GM21717 (cell line): ENCODE data around the gene MMP19.
"Not testable (repeated sequence)": the region's sequence is repeated elsewhere in the genome, so short reads cannot be mapped to it uniquely, and the experiment has no call there.

ENCODE experiments used
- ATAC-seq: cut with Tn5 transposase; IDR thresholded peaks from one replicate; pipeline ENCODE4 v1.9.1; 2021; ENCODE audit warnings: mild to moderate bottlenecking, moderate library complexity; ENCODE audit not compliant: unreplicated experiment

Gene MMP19

DNA sequence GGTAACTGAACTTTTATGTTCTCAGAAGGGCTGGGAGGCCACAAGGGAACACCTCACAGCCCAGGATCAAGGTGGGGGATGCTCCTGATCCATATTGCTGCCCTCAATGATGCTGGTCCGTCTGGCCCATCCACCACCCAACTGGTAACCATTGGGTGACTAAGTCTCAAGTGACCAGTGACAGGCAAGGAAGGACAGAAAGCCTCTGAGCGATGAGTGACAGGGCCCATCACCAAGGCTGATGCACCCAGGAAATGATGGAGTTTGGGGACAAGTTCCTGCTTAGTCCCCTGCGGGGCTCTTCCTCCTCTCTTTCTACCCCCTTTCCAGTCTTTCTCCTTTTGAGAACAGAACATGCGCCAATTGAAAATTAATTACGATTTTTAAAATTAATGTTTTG lies 2.6 kb upstream of the MMP19 start:
- no peak for ATAC-seq

DNA sequence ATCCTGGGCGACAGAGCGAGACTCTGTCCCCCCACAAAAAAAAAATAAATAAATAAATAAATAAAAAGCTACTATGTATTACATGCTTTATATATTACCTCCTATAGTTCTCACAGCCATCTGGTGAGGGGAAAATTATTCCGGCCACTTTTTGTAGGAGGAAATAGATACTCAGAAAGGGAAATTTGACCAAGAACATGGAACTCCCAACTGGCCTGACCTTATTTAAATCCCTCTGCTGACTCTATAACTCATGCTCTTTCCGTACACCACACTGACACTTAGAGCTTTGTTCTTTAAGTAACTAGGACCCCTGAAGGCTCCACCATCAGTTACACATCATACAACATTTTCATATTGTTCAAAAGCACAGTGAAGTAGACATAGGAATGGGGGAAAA lies 2.2 kb upstream of the MMP19 start:
- no peak for ATAC-seq

- no peak for ATAC-seq
These were observed 695 bp upstream of the MMP19 start for GRCh38 chr12:55843431-55843830.

DNA sequence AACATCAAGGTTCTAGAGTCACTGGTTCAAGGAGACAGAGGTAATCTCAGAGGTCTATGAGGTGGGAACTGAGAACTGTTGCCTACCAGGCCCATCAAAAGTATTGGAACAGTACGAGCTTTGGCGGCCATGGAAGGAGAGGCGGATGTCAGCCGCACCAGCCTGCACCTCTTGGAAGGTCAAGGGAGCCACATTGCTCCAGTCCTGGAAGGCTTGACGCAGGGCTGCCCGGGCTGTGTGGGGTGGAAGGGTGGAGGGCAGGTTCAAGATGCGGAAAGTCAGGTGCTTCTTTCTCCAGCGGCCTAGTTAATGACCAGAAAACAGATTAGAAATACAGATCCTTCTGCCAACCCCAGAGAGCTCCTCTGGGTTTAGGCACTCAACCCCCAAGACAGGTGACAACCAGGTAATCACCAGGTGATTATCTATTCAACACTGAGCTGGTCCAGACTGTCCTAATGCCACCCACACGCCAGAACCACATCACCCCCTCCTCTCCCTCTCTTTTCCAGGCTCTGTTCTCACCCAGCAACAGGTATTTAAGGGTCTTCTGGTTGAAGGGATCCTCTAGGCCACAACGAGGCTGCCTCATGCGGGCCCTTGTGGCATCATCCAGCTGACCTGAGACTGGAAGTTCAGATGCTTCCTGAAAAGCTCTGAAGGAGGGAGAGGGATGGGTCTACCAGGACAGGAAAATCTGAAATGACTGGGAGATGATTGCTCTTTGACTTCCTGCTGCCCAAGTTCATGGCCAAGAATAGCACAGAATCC lies 2.0 kb downstream of the MMP19 start:
- ATAC-seq = no peak

- no peak for ATAC-seq
These were observed 3.2 kb downstream of the MMP19 start for GRCh38 chr12:55839345-55840140.

DNA sequence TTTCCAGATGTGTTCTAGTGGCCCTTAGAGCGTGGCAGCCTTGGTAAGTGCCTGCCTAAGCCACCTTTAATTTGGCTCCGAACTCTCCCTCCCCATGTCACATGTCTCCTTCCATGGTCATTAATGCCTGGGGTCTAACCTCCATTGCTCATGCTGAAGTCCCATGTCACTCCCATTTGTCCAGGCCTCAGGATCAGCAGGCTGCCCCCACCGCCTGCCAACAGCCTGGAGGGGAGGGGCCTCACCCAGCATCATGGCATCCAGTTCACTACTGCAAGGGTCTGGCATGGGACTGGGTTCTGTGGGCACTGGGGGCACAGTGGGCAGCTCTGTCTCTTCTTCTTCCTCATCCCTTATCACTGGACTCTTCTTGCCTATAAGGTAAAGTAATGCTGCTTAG lies 4.4 kb downstream of the MMP19 start:
- no peak for ATAC-seq

DNA sequence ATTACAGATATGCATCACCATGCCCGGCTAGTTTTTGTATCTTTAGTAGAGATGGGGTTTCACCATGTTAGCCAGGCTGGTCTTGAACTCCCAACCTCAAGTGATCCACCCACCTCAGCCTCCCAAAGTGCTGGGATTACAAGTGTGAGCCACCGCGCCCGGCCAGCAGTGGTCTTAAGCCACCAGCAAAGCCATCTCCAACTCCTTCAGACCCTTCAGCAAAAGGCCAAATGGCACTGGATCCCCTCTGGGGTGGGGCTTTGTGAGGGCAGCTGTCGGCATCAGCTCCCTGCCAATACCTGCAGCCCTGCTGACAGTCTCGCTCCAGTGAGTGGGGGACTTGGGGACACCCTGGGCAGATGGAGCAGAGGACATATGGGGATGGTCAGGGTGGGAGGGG lies 8.3 kb downstream of the MMP19 start:
- ATAC-seq = not testable (repeated sequence)

DNA sequence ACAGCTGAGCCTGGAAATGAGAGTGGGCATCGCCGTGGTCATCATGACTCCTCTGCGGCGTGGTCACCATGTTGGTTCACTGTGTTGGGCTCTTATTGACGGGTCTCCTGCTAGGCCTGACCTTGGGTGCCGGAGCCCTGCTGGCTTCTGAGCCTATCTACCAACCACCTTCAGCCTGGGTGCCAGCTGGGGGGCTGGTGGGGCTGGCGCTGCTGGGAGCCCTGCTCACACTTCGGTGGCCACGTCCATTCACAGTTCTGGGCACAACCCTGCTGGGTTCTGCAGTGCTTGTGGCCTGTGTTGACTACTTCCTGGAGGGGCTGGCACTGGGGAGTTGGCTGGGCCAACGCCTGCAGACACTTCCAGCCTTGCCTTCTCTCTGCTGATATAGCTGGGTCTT lies 9.7 kb downstream of the MMP19 start:
- no peak for ATAC-seq

- no peak for ATAC-seq
These were observed 11.3 kb downstream of the MMP19 start for GRCh38 chr12:55831447-55831815.

- no peak for ATAC-seq
These were observed 11.9 kb downstream of the MMP19 start for GRCh38 chr12:55830601-55831446.

- ATAC-seq = peak; percentile 21
These were observed 12.7 kb downstream of the MMP19 start for GRCh38 chr12:55829967-55830600.

- ATAC-seq = no peak
These were observed 14.4 kb downstream of the MMP19 start for GRCh38 chr12:55828357-55828756.

DNA sequence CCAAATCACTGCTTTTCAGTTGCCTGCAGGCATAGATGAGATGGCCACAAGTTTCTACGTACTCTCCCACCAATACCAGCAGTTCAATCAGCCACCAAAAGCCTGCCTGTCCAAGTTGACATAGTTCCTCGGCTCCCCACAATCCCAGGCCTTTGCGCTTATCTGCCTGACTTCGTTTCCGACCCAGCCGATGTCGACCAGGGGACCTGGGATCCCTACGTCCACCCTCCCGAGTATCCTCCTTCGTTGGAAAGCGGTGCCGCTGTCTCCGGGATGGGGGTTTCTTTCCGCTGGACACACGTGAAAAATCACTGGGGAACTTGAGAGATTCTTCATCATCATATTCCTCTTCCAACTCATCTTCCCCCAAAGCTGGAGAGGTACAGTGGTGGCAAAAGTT lies 14.9 kb downstream of the MMP19 start:
- no peak for ATAC-seq

- ATAC-seq = no peak
These were observed 18.0 kb downstream of the MMP19 start for GRCh38 chr12:55824726-55825125.

DNA sequence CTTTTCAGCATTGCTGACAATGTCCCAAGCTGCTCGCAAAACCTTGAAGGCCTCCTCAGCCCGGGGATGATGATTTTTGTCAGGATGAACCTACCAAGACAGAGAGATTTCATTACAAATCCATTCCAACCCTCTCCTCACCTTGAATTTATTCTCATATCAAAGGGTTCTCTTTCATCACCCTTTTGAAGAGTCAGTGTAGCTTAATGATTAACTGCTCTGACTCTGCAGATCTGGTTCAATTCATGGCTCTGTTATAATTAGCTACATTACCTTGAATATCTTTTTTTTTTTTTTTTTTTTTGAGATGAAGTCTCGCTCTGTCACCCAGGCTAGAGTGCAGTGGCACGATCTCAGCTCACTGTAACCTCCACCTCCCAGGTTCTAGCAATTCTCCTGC lies 19.3 kb downstream of the MMP19 start:
- ATAC-seq = no peak

DNA sequence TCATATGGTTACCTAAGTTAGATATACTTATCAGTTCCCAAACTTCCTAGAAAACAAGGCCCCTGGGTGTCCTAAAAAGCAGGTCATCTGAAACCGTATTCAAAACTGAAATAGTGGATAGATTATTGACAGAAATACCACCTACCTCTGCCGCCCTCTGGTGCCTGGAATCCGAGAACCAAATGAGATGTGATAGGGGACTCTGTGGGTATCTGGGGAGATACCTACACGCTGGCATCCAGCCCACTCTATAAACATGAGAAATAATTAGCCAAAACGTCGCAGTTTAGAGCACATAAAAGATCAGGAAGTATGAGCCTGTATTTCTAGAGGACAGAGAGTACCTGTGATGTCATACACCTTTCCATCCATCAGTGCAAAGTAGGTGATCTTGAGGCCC lies 20.5 kb downstream of the MMP19 start:
- no peak for ATAC-seq

DNA sequence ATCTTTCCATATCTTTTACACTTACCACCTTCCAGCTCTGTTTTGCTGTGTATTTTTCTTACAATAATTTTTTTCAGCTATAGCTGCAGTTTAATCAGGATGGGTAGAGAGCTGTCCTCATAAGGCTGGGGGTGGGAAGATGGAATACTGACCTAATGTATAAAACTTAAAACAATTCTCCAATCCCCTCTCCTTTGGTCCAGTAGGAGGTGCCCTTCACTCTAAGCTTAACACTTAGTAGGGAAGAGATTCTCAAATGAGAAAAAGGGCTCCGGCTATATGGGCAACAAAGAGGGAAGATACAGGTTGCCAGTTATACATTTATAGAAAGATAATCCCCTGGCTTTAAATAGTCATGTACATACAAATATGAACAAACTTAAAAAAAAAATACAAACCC lies 22.1 kb downstream of the MMP19 start:
- no peak for ATAC-seq

DNA sequence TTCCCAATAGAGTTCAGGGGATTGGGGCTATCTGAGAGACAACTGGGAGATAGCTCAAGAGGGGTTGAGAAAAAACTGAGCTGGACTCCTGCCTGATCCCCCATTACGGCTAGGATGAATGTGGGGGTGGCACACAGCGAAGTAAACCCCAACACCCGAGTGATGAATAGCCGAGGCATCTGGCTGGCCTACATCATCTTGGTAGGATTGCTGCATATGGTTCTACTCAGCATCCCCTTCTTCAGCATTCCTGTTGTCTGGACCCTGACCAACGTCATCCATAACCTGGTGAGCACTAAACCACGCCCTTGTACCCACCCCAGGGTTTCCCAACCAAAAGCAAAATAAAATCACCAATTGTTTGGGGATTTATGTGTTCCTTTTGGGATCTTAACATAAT lies 23.9 kb downstream of the MMP19 start:
- no peak for ATAC-seq

- ATAC-seq = peak; percentile 30
These were observed 24.5 kb downstream of the MMP19 start for GRCh38 chr12:55818140-55818728.

GRCh38 chr12:55817345-55818139 lies 25.2 kb downstream of the MMP19 start, which contains the start of the genes ORMDL2 and SARNP:
TSS of gene ORMDL2 (plus strand) at chr12:55818041. CDS start at chr12:55819000, 959 bp downstream.
TSS of gene SARNP (minus strand) at chr12:55817724. CDS start at chr12:55817701, 23 bp downstream.
- peak; percentile 97 for ATAC-seq
